ENCODE measurements around the gene WNT9B. TPM values are rescaled to one million over a fixed set of nuclear protein-coding genes. Genes with fewer than 3 reads are reported as not detected.

The WNT9B gene
- total RNA-seq, 3 donors from 2014 or later (not counting 1 experiment from before 2014, with no cell fraction given): not detected

GRCh38 chr17:46922804-46923635 is 71.6 kb downstream of the WNT9B start, which contains the start of gene GOSR2:
TSS of gene GOSR2 (plus strand) at chr17:46923160. CDS start at chr17:46923193, 33 bp downstream.
- TF ChIP-seq CTCF (IDR thresholded peaks at IDR 0.05): no peak
- H3K27me3 ChIP-seq (ENCODE audit: control insufficient read depth, insufficient read depth, low read length): no peaks in the 10 kb centered on the region
- H3K36me3 ChIP-seq (ENCODE audit: control insufficient read depth, insufficient read depth, low read length): no peaks in the 10 kb centered on the region
- Mint-ChIP-seq H3K4me3 (peak within 1 kb of the TSS; percentile 95), H3K36me3 (no peaks in the 10 kb centered on the region), H3K27me3 (ENCODE audit: low read depth in 2 of 2) (peaks cover 0 to 13% of the 10 kb centered on the region in 2 donors), H3K27ac (peak within 1 kb of the TSS; percentile 97 to 99), H3K4me1 (peaks cover 55 to 57% of the 10 kb centered on the region in 2 donors), H3K9me3 (no peaks in the 10 kb centered on the region)
- ATAC-seq: peak; percentile 95 to 97 (median 96)
- intact Hi-C loops (cut with micrococcal nuclease): no loop called here
- no peaks in the 10 kb centered on the region for H3K4me1 ChIP-seq (ENCODE audit: control insufficient read depth, insufficient read depth, low read length)
- H3K27ac ChIP-seq (ENCODE audit: low read length): peak within 1 kb of the TSS; percentile 93
- WGBS (ENCODE audit: insufficient coverage): under 1% methylated on average over 49 of the region's 52 CpGs
- peak; percentile 90 to 93 for DNase-seq
- H3K4me3 ChIP-seq (ENCODE audit: low read length): peak within 1 kb of the TSS; percentile 63
- no peaks in the 10 kb centered on the region for H3K9me3 ChIP-seq (ENCODE audit: control insufficient read depth, insufficient read depth, low read length)

DNA sequence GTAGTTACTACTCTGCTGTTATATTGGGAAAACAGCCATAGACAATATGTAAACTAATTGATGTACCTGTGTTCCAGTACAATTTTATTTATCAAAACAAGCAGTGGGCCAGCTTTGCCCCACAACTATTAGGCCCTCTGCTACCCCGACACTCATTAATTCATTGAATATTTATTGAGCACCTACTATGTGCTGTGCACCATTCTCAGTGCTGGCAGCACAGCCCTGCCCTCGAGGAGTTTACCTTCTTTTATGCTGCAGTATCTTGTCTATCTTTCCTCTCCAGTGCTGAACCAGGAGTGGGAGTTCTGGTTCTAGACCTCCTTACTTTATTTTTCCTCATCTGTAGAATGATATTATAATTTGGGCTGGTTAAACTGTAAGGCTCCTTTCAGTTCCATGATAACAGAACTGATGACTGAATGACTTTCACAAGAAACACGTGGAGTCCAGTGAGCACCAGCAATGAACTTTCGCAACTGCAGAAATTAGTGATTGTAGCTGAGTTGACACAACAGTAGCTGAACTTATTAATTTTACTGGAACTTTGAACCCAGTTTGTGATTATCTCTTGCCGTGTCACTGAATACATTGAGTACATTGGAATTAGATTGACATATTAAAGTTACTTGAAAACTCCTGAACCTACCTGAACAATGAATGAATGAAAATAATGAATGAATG is 73.9 kb downstream of the WNT9B start:
- no peaks in the 10 kb centered on the region for H3K9me3 Mint-ChIP-seq
- ATAC-seq: no peak
- H3K4me3 ChIP-seq (ENCODE audit: low read length): no peak overlapping the region
- peaks cover 0 to 6% of the 10 kb centered on the region in 2 donors for H3K27me3 Mint-ChIP-seq (ENCODE audit: low read depth in 2 of 2)
- H3K36me3 Mint-ChIP-seq: peaks cover 5% of the 10 kb centered on the region
- no peak for TF ChIP-seq CTCF (IDR thresholded peaks at IDR 0.05)
- intact Hi-C loops (cut with micrococcal nuclease): no loop called here
- no peaks in the 10 kb centered on the region for H3K9me3 ChIP-seq (ENCODE audit: control insufficient read depth, insufficient read depth, low read length)
- peaks cover 67 to 71% of the 10 kb centered on the region in 2 donors for H3K4me1 Mint-ChIP-seq
- 89% methylated on average over 5 of the region's 5 CpGs for WGBS (ENCODE audit: insufficient coverage)
- DNase-seq: no peak
- no peaks in the 10 kb centered on the region for H3K27me3 ChIP-seq (ENCODE audit: control insufficient read depth, insufficient read depth, low read length)
- H3K4me1 ChIP-seq (ENCODE audit: control insufficient read depth, insufficient read depth, low read length): no peaks in the 10 kb centered on the region
- peak overlapping the region in 1 of 2 donors; percentile 38 for H3K27ac Mint-ChIP-seq
- H3K36me3 ChIP-seq (ENCODE audit: control insufficient read depth, insufficient read depth, low read length): peaks cover 7% of the 10 kb centered on the region
- H3K27ac ChIP-seq (ENCODE audit: low read length): no peak overlapping the region
- peak overlapping the region; percentile 55 for H3K4me3 Mint-ChIP-seq

DNA sequence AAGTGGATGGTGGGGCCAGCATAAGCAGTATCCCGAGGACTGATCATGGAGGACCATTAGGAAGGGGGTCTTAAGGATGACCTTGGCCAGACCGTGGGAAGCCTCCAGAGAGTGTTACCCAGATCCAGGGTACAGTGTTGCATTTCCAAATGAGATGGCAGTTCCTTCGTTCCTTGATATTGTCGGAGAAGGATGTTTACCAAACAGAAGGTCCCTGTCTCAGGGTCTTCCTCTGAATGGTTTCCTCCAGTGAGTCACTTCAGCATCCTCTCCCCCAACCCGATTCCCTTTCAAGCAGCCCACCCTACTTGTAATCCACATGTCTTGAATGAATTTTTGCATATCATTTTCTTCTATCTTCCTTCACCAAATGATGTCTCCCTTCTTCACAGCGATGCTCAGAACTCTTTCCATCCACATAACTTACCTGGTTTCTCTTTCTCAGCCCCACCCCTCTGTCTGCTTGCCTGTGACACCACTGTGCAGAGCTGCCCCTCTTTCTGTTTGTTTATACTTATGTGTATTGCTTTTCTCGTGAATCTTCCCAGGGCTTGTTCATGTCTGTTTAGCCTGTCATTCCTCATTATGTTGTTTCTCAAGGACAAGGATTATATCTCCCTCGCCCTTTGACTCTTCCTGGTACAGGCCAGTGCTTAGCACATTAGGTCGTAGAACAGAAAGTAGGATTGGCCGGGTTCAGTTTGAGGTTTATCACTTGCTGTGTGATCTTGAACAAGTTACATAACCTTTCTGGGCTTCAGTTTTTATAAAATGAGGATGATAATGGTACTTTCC is 77.3 kb downstream of the WNT9B start:
- intact Hi-C loops (cut with micrococcal nuclease): no loop called here

More for the DNA sequence above, 77.3 kb downstream of the WNT9B start:
- Mint-ChIP-seq H3K9me3 (no peaks in the 10 kb centered on the region), H3K4me3 (no peak overlapping the region), H3K27ac (peak overlapping the region; percentile 1 to 5), H3K27me3 (ENCODE audit: low read depth in 2 of 2) (no peaks in the 10 kb centered on the region), H3K4me1 (peaks cover 56 to 57% of the 10 kb centered on the region in 2 donors), H3K36me3 (peaks cover 24% of the 10 kb centered on the region)
- peaks cover 40% of the 10 kb centered on the region for H3K36me3 ChIP-seq (ENCODE audit: control insufficient read depth, insufficient read depth, low read length)
- no peaks in the 10 kb centered on the region for H3K27me3 ChIP-seq (ENCODE audit: control insufficient read depth, insufficient read depth, low read length)
- DNase-seq (no peak), ATAC-seq (no peak)
- H3K27ac ChIP-seq (ENCODE audit: low read length): no peak overlapping the region
- no peaks in the 10 kb centered on the region for H3K9me3 ChIP-seq (ENCODE audit: control insufficient read depth, insufficient read depth, low read length)
- TF ChIP-seq CTCF (IDR thresholded peaks at IDR 0.05): no peak
- WGBS (ENCODE audit: insufficient coverage): 92% methylated on average over 10 of the region's 10 CpGs
- H3K4me3 ChIP-seq (ENCODE audit: low read length): no peak overlapping the region
- H3K4me1 ChIP-seq (ENCODE audit: control insufficient read depth, insufficient read depth, low read length): no peaks in the 10 kb centered on the region

Measured in natural killer cell (primary cell).